Sigmoid colon (tissue), 4 donors: ENCODE data around the gene PTGR3.

Source experiments
- CTCF ChIP-seq, 4 experiments: fragments of 450-650 bp in 3 of 4; fragments of 200-600 bp in 1 of 4; IDR thresholded peaks; one replicate each; pipeline ENCODE4 v1.5.1; 2016 to 2019; ENCODE audit warnings: antibody characterized with exemption in 4 of 4, mild to moderate bottlenecking in 3 of 4, moderate library complexity in 2 of 4
- POLR2A ChIP-seq, 2 donors: fragments of 450-650 bp; IDR thresholded peaks; one replicate each; pipeline ENCODE4 v1.6.1; 2016; ENCODE audit warnings: antibody characterized with exemption in 2 of 2, mild to moderate bottlenecking in 2 of 2, moderate library complexity in 2 of 2
- POLR2AphosphoS5 ChIP-seq, 4 donors: sonication (generic); formaldehyde crosslinking; IDR thresholded peaks; one replicate each; pipeline ENCODE4 v1.6.1; 2017; ENCODE audit warnings: antibody characterized with exemption in 4 of 4

DNA sequence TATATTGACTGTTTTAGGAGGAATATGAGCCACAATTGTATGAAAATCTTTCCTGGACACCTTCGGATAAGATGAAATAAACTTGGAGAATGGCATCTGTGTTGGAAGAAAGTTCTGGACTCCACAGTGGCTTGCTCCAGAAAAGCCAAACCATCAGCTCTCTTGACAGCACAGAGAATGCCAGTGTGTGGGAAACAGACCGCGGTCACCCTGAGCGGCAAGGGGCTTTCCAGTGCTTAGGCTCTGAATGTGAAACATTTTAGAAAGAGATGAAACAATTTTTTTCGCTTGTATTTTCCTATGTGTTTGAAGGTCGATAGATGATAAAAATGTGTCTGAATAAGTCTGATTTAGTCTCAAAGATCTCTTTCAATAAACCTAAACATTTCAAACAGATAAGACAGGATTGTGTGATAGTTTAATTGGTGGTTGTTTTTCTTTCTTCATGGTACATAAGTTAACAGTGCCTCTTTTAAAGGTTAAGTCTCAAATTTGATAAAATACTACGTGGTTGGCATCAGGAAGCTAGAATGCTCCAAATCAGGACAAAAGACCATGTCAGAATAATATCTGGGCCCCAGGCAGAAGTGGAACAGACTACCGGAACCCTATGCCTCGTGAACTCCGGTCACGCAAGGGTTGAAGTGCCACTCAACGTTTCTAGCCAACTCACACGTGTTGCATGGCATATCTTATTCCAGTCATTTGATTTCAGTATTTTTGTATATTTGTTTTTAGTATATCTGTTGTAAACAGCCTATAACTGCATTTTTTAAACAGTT, 28.9 kb downstream of the PTGR3 start:
- no peak for TF ChIP-seq CTCF (IDR thresholded peaks at IDR 0.05)
- TF ChIP-seq POLR2A (IDR thresholded peaks at IDR 0.05), result no peak
- no peak for TF ChIP-seq POLR2AphosphoS5 (IDR thresholded peaks at IDR 0.05)
